Keratinocyte (primary cell): ENCODE measurements around the gene KIF26A.

Source experiments
- EZH2 ChIP-seq: IDR thresholded peaks from one replicate; pipeline ENCODE4 v1.6.1; 2012; ENCODE audit warnings: inconsistent platforms, mild to moderate bottlenecking, low read length, moderate library complexity
- TF ChIP-seq, protein P1 (sequence below), 3 experiments: IDR thresholded peaks in 1 of 3; conservative IDR thresholded peaks in 1 of 3; optimal IDR thresholded peaks in 1 of 3; 2 replicates in 2 of 3; 3 replicates in 1 of 3; pipeline versions ENCODE3 to v1.5.1; 2011; ENCODE audit warnings: low read length in 3 of 3, mild to moderate bottlenecking in 3 of 3, moderate library complexity in 2 of 3, control low read depth in 1 of 3, inconsistent platforms in 1 of 3; ENCODE audit not compliant: insufficient read depth in 2 of 3; ENCODE audit errors: extremely low read depth in 1 of 3

DNA sequence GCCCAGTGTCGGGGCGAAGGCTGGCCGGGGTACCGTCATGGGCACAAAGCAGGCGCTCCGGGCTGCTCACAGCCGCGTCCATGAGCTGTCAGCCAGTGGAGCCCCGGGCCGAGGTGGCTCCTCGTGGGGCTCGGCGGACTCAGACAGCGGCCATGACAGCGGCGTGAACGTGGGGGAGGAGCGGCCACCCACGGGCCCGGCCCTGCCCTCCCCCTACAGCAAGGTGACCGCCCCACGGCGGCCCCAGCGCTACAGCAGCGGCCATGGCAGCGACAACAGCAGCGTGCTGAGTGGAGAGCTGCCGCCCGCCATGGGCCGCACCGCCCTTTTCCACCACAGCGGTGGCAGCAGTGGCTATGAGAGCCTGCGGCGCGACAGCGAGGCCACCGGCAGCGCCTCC, 39.0 kb downstream of the KIF26A start:
- TF ChIP-seq, protein P1, sequence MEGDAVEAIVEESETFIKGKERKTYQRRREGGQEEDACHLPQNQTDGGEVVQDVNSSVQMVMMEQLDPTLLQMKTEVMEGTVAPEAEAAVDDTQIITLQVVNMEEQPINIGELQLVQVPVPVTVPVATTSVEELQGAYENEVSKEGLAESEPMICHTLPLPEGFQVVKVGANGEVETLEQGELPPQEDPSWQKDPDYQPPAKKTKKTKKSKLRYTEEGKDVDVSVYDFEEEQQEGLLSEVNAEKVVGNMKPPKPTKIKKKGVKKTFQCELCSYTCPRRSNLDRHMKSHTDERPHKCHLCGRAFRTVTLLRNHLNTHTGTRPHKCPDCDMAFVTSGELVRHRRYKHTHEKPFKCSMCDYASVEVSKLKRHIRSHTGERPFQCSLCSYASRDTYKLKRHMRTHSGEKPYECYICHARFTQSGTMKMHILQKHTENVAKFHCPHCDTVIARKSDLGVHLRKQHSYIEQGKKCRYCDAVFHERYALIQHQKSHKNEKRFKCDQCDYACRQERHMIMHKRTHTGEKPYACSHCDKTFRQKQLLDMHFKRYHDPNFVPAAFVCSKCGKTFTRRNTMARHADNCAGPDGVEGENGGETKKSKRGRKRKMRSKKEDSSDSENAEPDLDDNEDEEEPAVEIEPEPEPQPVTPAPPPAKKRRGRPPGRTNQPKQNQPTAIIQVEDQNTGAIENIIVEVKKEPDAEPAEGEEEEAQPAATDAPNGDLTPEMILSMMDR (optimal IDR thresholded peaks at IDR 0.05 in 1 of 3, IDR thresholded peaks at IDR 0.05 in 1 of 3, conservative IDR thresholded peaks at IDR 0.05 in 1 of 3; ENCODE audit: extremely low read depth in 1 of 3, insufficient read depth in 2 of 3, low read length in 3 of 3): no peak
- no peak for TF ChIP-seq EZH2
